Activated B cell treated with CpG ODN at 0.5 μM for 24 hours (primary cell): Measurements from ENCODE around the gene NDUFA3. TPM values are rescaled to one million over a fixed set of nuclear protein-coding genes. Genes with fewer than 3 reads are reported as not detected.

Source experiments
- total RNA-seq: library from RNA; stranded (reverse); gene quantifications from 2 replicates; pipeline ENCODE4 v1.2.3, GENCODE V29; 2022

The NDUFA3 gene
- total RNA-seq, 1 donor from 2014 or later: 96.1 TPM

Other genes starting within 250 kb of the NDUFA3 start
- 10.9 and 12.9 TPM in 2 replicates for gene MYADM, start 235.0 kb upstream of the NDUFA3 start, total RNA-seq
- not detected in 2 replicates for gene PRKCG, start 220.7 kb upstream of the NDUFA3 start, total RNA-seq
- not detected in 2 replicates for gene CACNG7, start 193.6 kb upstream of the NDUFA3 start, total RNA-seq
- not detected in 2 replicates for gene CACNG8, start 139.9 kb upstream of the NDUFA3 start, total RNA-seq
- not detected in 2 replicates for gene CACNG6, start 111.2 kb upstream of the NDUFA3 start, total RNA-seq
- gene VSTM1, start 39.0 kb upstream of the NDUFA3 start, total RNA-seq: not detected in 2 replicates
- not detected in 2 replicates for gene TARM1, start 21.5 kb upstream of the NDUFA3 start, total RNA-seq
- 0.16 TPM in 1 of 2 replicates, not detected in the other for gene OSCAR, start 2.1 kb upstream of the NDUFA3 start, total RNA-seq
- 16.6 and 17.9 TPM in 2 replicates for gene TFPT, start 12.8 kb downstream of the NDUFA3 start, total RNA-seq
- gene PRPF31, start 12.9 kb downstream of the NDUFA3 start, total RNA-seq: 78.9 and 79.3 TPM in 2 replicates
- gene CNOT3, start 34.9 kb downstream of the NDUFA3 start, total RNA-seq: 53.2 and 64.6 TPM in 2 replicates
- gene LENG1, start 56.9 kb downstream of the NDUFA3 start, total RNA-seq: 8.3 and 8.4 TPM in 2 replicates
- gene TMC4, start 70.3 kb downstream of the NDUFA3 start, total RNA-seq: not detected in 2 replicates
- 15.2 and 21.4 TPM in 2 replicates for gene MBOAT7, start 86.7 kb downstream of the NDUFA3 start, total RNA-seq
- gene TSEN34, start 88.5 kb downstream of the NDUFA3 start, total RNA-seq: 15.0 and 19.4 TPM in 2 replicates
- gene RPS9, start 98.0 kb downstream of the NDUFA3 start, total RNA-seq: 1,946 and 2,185 TPM in 2 replicates
- gene LILRB3, start 120.2 kb downstream of the NDUFA3 start, total RNA-seq: 0.37 and 1.1 TPM in 2 replicates
- not detected in 2 replicates for gene LILRA6, start 139.9 kb downstream of the NDUFA3 start, total RNA-seq
- 0.24 and 0.38 TPM in 2 replicates for gene LILRB5, start 154.4 kb downstream of the NDUFA3 start, total RNA-seq
- 7.6 and 7.9 TPM in 2 replicates for gene LILRB2, start 178.3 kb downstream of the NDUFA3 start, total RNA-seq
- 1.3 and 1.9 TPM in 2 replicates for gene LILRA5, start 210.3 kb downstream of the NDUFA3 start, total RNA-seq
- 26.3 and 26.6 TPM in 2 replicates for gene LILRA4, start 236.3 kb downstream of the NDUFA3 start, total RNA-seq